Measurements from ENCODE around the gene PDS5B. TPM values are rescaled to one million over a fixed set of nuclear protein-coding genes. Genes with fewer than 3 reads are reported as not detected.
"Not testable (repeated sequence)": the region's sequence is repeated elsewhere in the genome, so short reads cannot be mapped to it uniquely, and the experiment has no call there.

The PDS5B gene
- total RNA-seq, 1 experiment from 2014 or later: 61.2 TPM

- Histone ChIP-seq H3K9me3 (ENCODE audit: low read length) (no peaks in the 10 kb centered on the region), H3K4me2 (ENCODE audit: low read depth, low read length, poor library complexity, severe bottlenecking) (no peak overlapping the region), H3K79me2 (ENCODE audit: low read length) (no peaks in the 10 kb centered on the region), H3K9ac (ENCODE audit: low read length) (no peak overlapping the region), H4K20me1 (ENCODE audit: insufficient read depth, low read depth, low read length) (no peaks in the 10 kb centered on the region), H3K27ac (ENCODE audit: low read length) (no peak overlapping the region), H3K36me3 (ENCODE audit: insufficient read depth, low read length) (no peaks in the 10 kb centered on the region), H3K9me2 (replicated peaks; ENCODE audit: insufficient read depth, low read length) (no peaks in the 10 kb centered on the region), H3K4me1 (ENCODE audit: low read length) (peaks cover 20% of the 10 kb centered on the region), H3K4me3 (ENCODE audit: low read length) (no peak overlapping the region), H2AFZ (ENCODE audit: low read length) (no peak overlapping the region), H3K27me3 (ENCODE audit: low read length) (no peaks in the 10 kb centered on the region)
- DNase-seq: no peak
Measured at GRCh38 chr13:32548837-32549236, 37.4 kb upstream of the PDS5B start.

GRCh38 chr13:32549788-32550187 lies 36.5 kb upstream of the PDS5B start:
- Histone ChIP-seq H3K36me3 (ENCODE audit: insufficient read depth, low read length) (no peaks in the 10 kb centered on the region), H3K79me2 (ENCODE audit: low read length) (no peaks in the 10 kb centered on the region), H3K9me3 (ENCODE audit: low read length) (no peaks in the 10 kb centered on the region), H4K20me1 (ENCODE audit: insufficient read depth, low read depth, low read length) (no peaks in the 10 kb centered on the region), H3K9ac (ENCODE audit: low read length) (no peak overlapping the region), H3K27me3 (ENCODE audit: low read length) (no peaks in the 10 kb centered on the region), H2AFZ (ENCODE audit: low read length) (no peak overlapping the region), H3K4me2 (ENCODE audit: low read depth, low read length, poor library complexity, severe bottlenecking) (no peak overlapping the region), H3K4me1 (ENCODE audit: low read length) (peaks cover 30% of the 10 kb centered on the region), H3K27ac (ENCODE audit: low read length) (no peak overlapping the region), H3K4me3 (ENCODE audit: low read length) (no peak overlapping the region), H3K9me2 (replicated peaks; ENCODE audit: insufficient read depth, low read length) (no peaks in the 10 kb centered on the region)
- no peak for DNase-seq

GRCh38 chr13:32553720-32554119 lies 32.5 kb upstream of the PDS5B start:
- Histone ChIP-seq H2AFZ (ENCODE audit: low read length) (no peak overlapping the region), H4K20me1 (ENCODE audit: insufficient read depth, low read depth, low read length) (no peaks in the 10 kb centered on the region), H3K9me2 (replicated peaks; ENCODE audit: insufficient read depth, low read length) (no peaks in the 10 kb centered on the region), H3K9me3 (ENCODE audit: low read length) (no peaks in the 10 kb centered on the region), H3K79me2 (ENCODE audit: low read length) (no peaks in the 10 kb centered on the region), H3K4me1 (ENCODE audit: low read length) (peaks cover 24% of the 10 kb centered on the region), H3K27me3 (ENCODE audit: low read length) (no peaks in the 10 kb centered on the region), H3K4me3 (ENCODE audit: low read length) (no peak overlapping the region), H3K4me2 (ENCODE audit: low read depth, low read length, poor library complexity, severe bottlenecking) (peak overlapping the region; percentile 2), H3K36me3 (ENCODE audit: insufficient read depth, low read length) (no peaks in the 10 kb centered on the region), H3K27ac (ENCODE audit: low read length) (no peak overlapping the region), H3K9ac (ENCODE audit: low read length) (no peak overlapping the region)
- peak; percentile 47 for DNase-seq

DNA sequence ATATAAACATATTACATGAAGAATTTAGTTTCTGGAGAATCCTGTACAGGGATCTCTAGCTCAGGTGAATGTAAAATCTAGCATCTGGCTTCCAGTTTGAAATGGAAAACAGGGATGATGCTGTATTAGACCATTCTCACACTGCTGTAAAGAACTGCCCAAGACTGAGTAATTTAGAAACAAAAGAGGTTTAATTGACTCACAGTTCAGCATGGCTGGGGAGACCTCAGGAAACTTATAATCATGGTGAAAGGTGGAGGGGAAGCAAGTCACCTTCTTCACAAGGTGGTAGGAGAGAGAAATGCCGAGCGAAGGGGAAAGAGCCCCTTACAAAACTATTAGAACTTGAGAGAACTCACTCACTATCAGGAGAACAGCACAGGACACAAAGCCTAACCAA lies 30.6 kb upstream of the PDS5B start:
- H3K4me3 ChIP-seq (ENCODE audit: low read length): no peak overlapping the region
- H3K9me3 ChIP-seq (ENCODE audit: low read length): no peaks in the 10 kb centered on the region
- H3K27me3 ChIP-seq (ENCODE audit: low read length): no peaks in the 10 kb centered on the region
- H3K4me2 ChIP-seq (ENCODE audit: low read depth, low read length, poor library complexity, severe bottlenecking): no peak overlapping the region
- no peak for DNase-seq
- no peaks in the 10 kb centered on the region for H4K20me1 ChIP-seq (ENCODE audit: insufficient read depth, low read depth, low read length)
- no peaks in the 10 kb centered on the region for H3K79me2 ChIP-seq (ENCODE audit: low read length)
- no peak overlapping the region for H3K27ac ChIP-seq (ENCODE audit: low read length)
- H3K36me3 ChIP-seq (ENCODE audit: insufficient read depth, low read length): no peaks in the 10 kb centered on the region
- no peak overlapping the region for H3K9ac ChIP-seq (ENCODE audit: low read length)
- H2AFZ ChIP-seq (ENCODE audit: low read length): no peak overlapping the region
- H3K9me2 ChIP-seq (replicated peaks; ENCODE audit: insufficient read depth, low read length): no peaks in the 10 kb centered on the region
- peaks cover 16% of the 10 kb centered on the region for H3K4me1 ChIP-seq (ENCODE audit: low read length)

GRCh38 chr13:32560842-32561241 lies 25.4 kb upstream of the PDS5B start:
- H2AFZ ChIP-seq (ENCODE audit: low read length); H3K27me3 ChIP-seq (ENCODE audit: low read length); H3K9me2 ChIP-seq (replicated peaks; ENCODE audit: insufficient read depth, low read length); H3K79me2 ChIP-seq (ENCODE audit: low read length); H3K36me3 ChIP-seq (ENCODE audit: insufficient read depth, low read length); DNase-seq; H3K4me2 ChIP-seq (ENCODE audit: low read depth, low read length, poor library complexity, severe bottlenecking); H3K27ac ChIP-seq (ENCODE audit: low read length); H3K4me3 ChIP-seq (ENCODE audit: low read length); H3K9me3 ChIP-seq (ENCODE audit: low read length); H3K9ac ChIP-seq (ENCODE audit: low read length); H4K20me1 ChIP-seq (ENCODE audit: insufficient read depth, low read depth, low read length): not testable (repeated sequence)
- peaks cover 13% of the 10 kb centered on the region for H3K4me1 ChIP-seq (ENCODE audit: low read length)

GRCh38 chr13:32575687-32576086 lies 10.6 kb upstream of the PDS5B start:
- not testable (repeated sequence) for H3K36me3 ChIP-seq (ENCODE audit: insufficient read depth, low read length); H3K4me3 ChIP-seq (ENCODE audit: low read length)

DNA sequence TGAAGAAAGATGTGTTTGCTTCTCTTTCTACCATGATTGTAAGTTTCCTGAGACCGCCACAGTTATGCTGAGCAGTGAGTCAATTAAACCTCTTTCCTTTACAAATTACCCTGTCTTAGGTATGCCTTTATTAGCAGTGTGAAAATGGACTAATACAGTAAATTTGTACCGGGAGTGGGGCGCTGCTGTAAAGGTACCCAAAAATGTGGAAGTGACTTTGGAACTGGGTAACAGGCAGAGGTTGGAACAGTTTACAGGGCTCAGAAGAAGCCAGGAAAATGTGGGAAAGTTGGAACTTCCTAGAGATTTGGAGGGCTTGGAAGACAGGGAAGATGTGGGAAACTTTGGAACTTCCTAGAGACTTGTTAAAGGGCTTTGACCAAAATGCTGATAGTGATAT lies 9.2 kb upstream of the PDS5B start:
- Histone ChIP-seq H3K9ac (ENCODE audit: low read length) (no peak overlapping the region), H3K4me2 (ENCODE audit: low read depth, low read length, poor library complexity, severe bottlenecking) (no peak overlapping the region), H3K4me3 (ENCODE audit: low read length) (no peak overlapping the region), H3K4me1 (ENCODE audit: low read length) (no peaks in the 10 kb centered on the region), H4K20me1 (ENCODE audit: insufficient read depth, low read depth, low read length) (no peaks in the 10 kb centered on the region), H3K79me2 (ENCODE audit: low read length) (no peaks in the 10 kb centered on the region), H3K27ac (ENCODE audit: low read length) (no peak overlapping the region), H3K9me3 (ENCODE audit: low read length) (peaks cover 10% of the 10 kb centered on the region), H2AFZ (ENCODE audit: low read length) (no peak overlapping the region), H3K9me2 (replicated peaks; ENCODE audit: insufficient read depth, low read length) (no peaks in the 10 kb centered on the region), H3K36me3 (ENCODE audit: insufficient read depth, low read length) (no peaks in the 10 kb centered on the region), H3K27me3 (ENCODE audit: low read length) (no peaks in the 10 kb centered on the region)
- no peak for DNase-seq

More at GRCh38 chr13:32575687-32576086, 10.6 kb upstream of the PDS5B start:
- not testable (repeated sequence) for H3K27ac ChIP-seq (ENCODE audit: low read length); H3K9me2 ChIP-seq (replicated peaks; ENCODE audit: insufficient read depth, low read length); H3K4me2 ChIP-seq (ENCODE audit: low read depth, low read length, poor library complexity, severe bottlenecking); H2AFZ ChIP-seq (ENCODE audit: low read length); H3K79me2 ChIP-seq (ENCODE audit: low read length); H3K9me3 ChIP-seq (ENCODE audit: low read length); H4K20me1 ChIP-seq (ENCODE audit: insufficient read depth, low read depth, low read length); H3K9ac ChIP-seq (ENCODE audit: low read length); H3K4me1 ChIP-seq (ENCODE audit: low read length); H3K27me3 ChIP-seq (ENCODE audit: low read length); DNase-seq

- Histone ChIP-seq H3K79me2 (ENCODE audit: low read length) (no peaks in the 10 kb centered on the region), H3K9me2 (replicated peaks; ENCODE audit: insufficient read depth, low read length) (no peaks in the 10 kb centered on the region), H3K9me3 (ENCODE audit: low read length) (peaks cover 10% of the 10 kb centered on the region), H3K4me3 (ENCODE audit: low read length) (no peak overlapping the region), H3K4me2 (ENCODE audit: low read depth, low read length, poor library complexity, severe bottlenecking) (no peak overlapping the region), H4K20me1 (ENCODE audit: insufficient read depth, low read depth, low read length) (no peaks in the 10 kb centered on the region), H3K4me1 (ENCODE audit: low read length) (peaks cover 9% of the 10 kb centered on the region), H3K9ac (ENCODE audit: low read length) (no peak overlapping the region), H3K27ac (ENCODE audit: low read length) (no peak overlapping the region), H2AFZ (ENCODE audit: low read length) (no peak overlapping the region), H3K27me3 (ENCODE audit: low read length) (no peaks in the 10 kb centered on the region), H3K36me3 (ENCODE audit: insufficient read depth, low read length) (no peaks in the 10 kb centered on the region)
- peak; percentile 69 for DNase-seq
Measured at GRCh38 chr13:32581177-32581786, 5.0 kb upstream of the PDS5B start.

GRCh38 chr13:32582281-32582680 lies 4.0 kb upstream of the PDS5B start:
- peaks cover 2% of the 10 kb centered on the region for H3K79me2 ChIP-seq (ENCODE audit: low read length)
- H3K4me2 ChIP-seq (ENCODE audit: low read depth, low read length, poor library complexity, severe bottlenecking): no peak overlapping the region
- no peaks in the 10 kb centered on the region for H3K36me3 ChIP-seq (ENCODE audit: insufficient read depth, low read length)
- no peak overlapping the region for H3K9ac ChIP-seq (ENCODE audit: low read length)
- H3K9me2 ChIP-seq (replicated peaks; ENCODE audit: insufficient read depth, low read length): no peaks in the 10 kb centered on the region
- H3K27me3 ChIP-seq (ENCODE audit: low read length): no peaks in the 10 kb centered on the region
- no peak overlapping the region for H3K4me3 ChIP-seq (ENCODE audit: low read length)
- H4K20me1 ChIP-seq (ENCODE audit: insufficient read depth, low read depth, low read length): no peaks in the 10 kb centered on the region
- no peak overlapping the region for H3K27ac ChIP-seq (ENCODE audit: low read length)
- DNase-seq: no peak
- no peak overlapping the region for H2AFZ ChIP-seq (ENCODE audit: low read length)
- H3K9me3 ChIP-seq (ENCODE audit: low read length): peaks cover 6% of the 10 kb centered on the region
- H3K4me1 ChIP-seq (ENCODE audit: low read length): peaks cover 9% of the 10 kb centered on the region
